Esophagus muscularis mucosa (tissue), 4 donors: ENCODE measurements around the gene DCLK3. TPM values are rescaled to one million over a fixed set of nuclear protein-coding genes. Genes with fewer than 3 reads are reported as not detected.

Source experiments
- DNase-seq: peaks from one replicate; pipeline ENCODE4 v3.0.0-alpha.2; 2017; ENCODE audit errors: extremely low spot score
- H3K27ac ChIP-seq, 4 donors: fragments of 200-600 bp; sonication (generic); replicated peaks in 1 of 4; 1 replicate in 3 of 4; 2 replicates in 1 of 4; pipeline ENCODE4 v1.5.1; 2016 to 2019; ENCODE audit warnings: mild to moderate bottlenecking in 1 of 4
- H3K27me3 ChIP-seq, 4 donors: fragments of 200-600 bp; sonication (generic); one replicate each; pipeline versions ENCODE4 v1.5.1 to v1.6.0; 2016 to 2019
- H3K36me3 ChIP-seq, 4 donors: fragments of 200-600 bp; sonication (generic); one replicate each; pipeline ENCODE4 v1.5.1; 2016 to 2019
- H3K4me1 ChIP-seq, 4 donors: fragments of 200-600 bp; sonication (generic); one replicate each; pipeline ENCODE4 v1.5.1; 2016 to 2019
- H3K4me3 ChIP-seq, 4 donors: fragments of 200-600 bp; sonication (generic); 1 replicate in 2 of 4; 2 replicates in 2 of 4; pipeline ENCODE4 v1.5.1; 2016 to 2019; ENCODE audit warnings: mild to moderate bottlenecking in 4 of 4, moderate library complexity in 1 of 4
- H3K9me3 ChIP-seq, 4 donors: fragments of 200-600 bp; sonication (generic); 1 replicate in 3 of 4; 2 replicates in 1 of 4; pipeline ENCODE4 v1.5.1; 2016 to 2019
- CTCF ChIP-seq, 3 experiments: fragments of 200-600 bp in 2 of 3; fragments of 450-650 bp in 1 of 3; sonication (generic) in 2 of 3; IDR thresholded peaks; one replicate each; pipeline ENCODE4 v1.5.1; 2017 to 2019; ENCODE audit warnings: antibody characterized with exemption in 3 of 3, mild to moderate bottlenecking in 2 of 3, moderate library complexity in 1 of 3
- EP300 ChIP-seq: sonication (generic); formaldehyde crosslinking; IDR thresholded peaks from one replicate; pipeline ENCODE4 v1.6.1; 2017; ENCODE audit warnings: antibody characterized with exemption
- POLR2A ChIP-seq: fragments of 450-650 bp; IDR thresholded peaks from one replicate; pipeline ENCODE4 v1.6.1; 2017; ENCODE audit warnings: antibody characterized with exemption, moderate library complexity, mild to moderate bottlenecking, low read depth
- POLR2AphosphoS5 ChIP-seq, 2 donors: sonication (generic); formaldehyde crosslinking; IDR thresholded peaks; one replicate each; pipeline ENCODE4 v1.6.1; 2017; ENCODE audit warnings: antibody characterized with exemption in 2 of 2
- WGBS: methylation state at CpG from one replicate; pipeline ENCODE4 v1.1.5; 2018; 5-methylcytosine and 5-hydroxymethylcytosine counted together
- intact Hi-C: fragments of 100-400 bp; cut with DNase I; formaldehyde crosslinking; loops from one replicate; pipeline ENCODE4 v1.15.1; 2023
- total RNA-seq, 4 donors: library from RNA; depleted of rRNA; stranded (reverse); fragments of >200 nt; gene quantifications; one replicate each; pipeline versions ENCODE4 v1.1.0 to v1.2.1, GENCODE V29; 2016

Gene DCLK3
- total RNA-seq, 4 donors from 2014 or later, result under 0.01 to 0.33 (median 0.21) TPM

DNA sequence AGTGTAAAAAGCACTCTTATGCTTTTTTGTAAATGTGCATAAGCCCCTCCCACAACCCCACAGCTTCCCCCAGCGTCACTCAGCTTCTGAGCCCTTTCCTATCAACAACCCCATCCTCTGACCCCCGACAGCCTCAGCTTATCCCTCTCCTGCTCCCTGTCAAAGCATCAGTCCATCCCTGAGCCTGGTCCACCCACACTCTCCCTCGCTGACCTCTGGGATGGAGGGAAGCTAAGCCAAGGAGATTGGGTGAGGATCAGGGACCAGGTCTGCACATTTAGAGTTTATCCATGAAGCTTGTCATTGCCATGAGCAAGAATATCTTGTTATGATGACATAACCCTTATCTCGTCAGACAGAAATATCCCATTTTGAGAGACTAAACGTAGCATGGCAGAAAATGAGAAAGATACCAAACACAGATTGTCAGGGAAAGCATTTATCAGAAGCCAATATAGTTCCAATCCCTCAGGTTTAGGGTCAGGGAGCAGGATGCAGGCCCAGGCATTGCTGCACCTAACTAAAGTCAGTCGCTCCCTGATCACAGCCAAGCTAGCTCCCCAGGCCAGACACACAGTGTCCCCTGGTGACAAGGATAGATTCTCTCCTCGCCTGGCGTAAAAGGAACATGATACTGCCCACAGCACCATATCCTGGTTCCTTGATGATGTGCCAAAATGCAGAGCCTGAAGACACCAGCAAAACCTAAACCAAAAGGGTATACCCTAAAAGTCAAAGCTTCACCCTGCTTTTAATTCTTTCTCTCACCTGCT is 66.9 kb downstream of the DCLK3 start:
- Histone ChIP-seq H3K4me3 (no peak overlapping the region), H3K4me1 (no peaks in the 10 kb centered on the region), H3K27me3 (peaks cover 0 to 3% (median 0%) of the 10 kb centered on the region in 4 donors), H3K27ac (no peak overlapping the region), H3K9me3 (peaks cover 0 to 3% (median 0%) of the 10 kb centered on the region in 4 donors), H3K36me3 (no peaks in the 10 kb centered on the region)
- WGBS, result 86% methylated on average over 8 of the region's 8 CpGs
- intact Hi-C loops, result no loop called here
- TF ChIP-seq EP300 (no peak), POLR2AphosphoS5 (IDR thresholded peaks at IDR 0.05) (no peak), POLR2A (no peak), CTCF (IDR thresholded peaks at IDR 0.05) (no peak)
- DNase-seq, result peak; percentile 89

DNA sequence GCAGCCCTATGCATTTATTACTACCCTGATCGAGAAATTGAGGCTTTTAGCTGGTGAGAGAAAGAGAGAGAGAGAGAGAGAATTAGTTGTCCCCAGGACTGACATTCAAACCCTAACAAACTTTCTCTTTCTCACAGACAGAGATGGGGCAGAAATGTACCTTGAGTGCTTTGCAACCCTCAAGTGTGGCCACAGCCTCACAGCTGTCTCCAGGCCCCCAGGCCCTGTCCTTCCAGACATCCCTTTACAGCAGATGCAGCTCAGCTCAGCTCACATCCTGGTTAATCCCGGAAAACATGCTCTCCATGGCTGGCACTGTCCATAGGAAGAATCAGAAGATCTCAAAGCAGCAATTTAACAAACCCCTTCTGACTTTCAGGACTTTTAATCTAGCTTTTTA is 67.6 kb downstream of the DCLK3 start:
- Histone ChIP-seq H3K36me3 (no peaks in the 10 kb centered on the region), H3K27me3 (peaks cover 0 to under 1% (median 0%) of the 10 kb centered on the region in 4 donors), H3K27ac (no peak overlapping the region), H3K4me1 (no peaks in the 10 kb centered on the region), H3K9me3 (peaks cover 0 to 3% (median 0%) of the 10 kb centered on the region in 4 donors), H3K4me3 (no peak overlapping the region)
- peak; percentile 64 for DNase-seq
- intact Hi-C loops, result no loop called here
- 83% methylated on average over 2 of the region's 2 CpGs for WGBS
- TF ChIP-seq CTCF (IDR thresholded peaks at IDR 0.05) (no peak), EP300 (no peak)

DNA sequence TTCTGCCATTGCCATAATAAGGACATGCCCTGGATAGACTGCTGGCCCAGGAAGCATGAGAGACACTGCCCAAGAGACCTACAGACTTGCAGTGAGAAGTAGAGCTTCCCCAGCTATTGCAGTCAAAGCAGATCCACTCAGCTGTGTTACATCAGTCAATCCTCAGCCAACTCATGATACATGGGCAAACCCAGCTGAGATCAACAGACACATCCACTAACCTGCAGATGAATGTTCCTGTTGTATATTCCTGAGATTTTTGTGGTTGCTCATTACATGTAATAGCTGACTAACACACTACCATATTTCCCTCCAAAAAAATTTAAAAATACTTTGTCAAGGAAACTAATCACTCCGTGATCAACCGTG is 68.6 kb downstream of the DCLK3 start:
- no peak overlapping the region for H3K27ac ChIP-seq
- DNase-seq, result no peak
- intact Hi-C loops, result no loop called here
- TF ChIP-seq CTCF (IDR thresholded peaks at IDR 0.05), result no peak
- TF ChIP-seq POLR2AphosphoS5 (IDR thresholded peaks at IDR 0.05), result no peak
- no peak for TF ChIP-seq EP300
- no peak for TF ChIP-seq POLR2A
- H3K4me1 ChIP-seq, result no peaks in the 10 kb centered on the region
- peaks cover 0 to 3% (median 0%) of the 10 kb centered on the region in 4 donors for H3K9me3 ChIP-seq
- no peaks in the 10 kb centered on the region for H3K27me3 ChIP-seq
- no peaks in the 10 kb centered on the region for H3K36me3 ChIP-seq
- 93% methylated on average over 2 of the region's 2 CpGs for WGBS
- no peak overlapping the region for H3K4me3 ChIP-seq

- H3K4me1 ChIP-seq, result no peaks in the 10 kb centered on the region
- no peak overlapping the region for H3K4me3 ChIP-seq
- H3K36me3 ChIP-seq, result no peaks in the 10 kb centered on the region
- intact Hi-C loops, result no loop called here
- TF ChIP-seq CTCF (IDR thresholded peaks at IDR 0.05) (no peak), EP300 (no peak), POLR2A (no peak), POLR2AphosphoS5 (IDR thresholded peaks at IDR 0.05) (no peak)
- peak; percentile 86 for DNase-seq
- no peaks in the 10 kb centered on the region for H3K27me3 ChIP-seq
- H3K27ac ChIP-seq, result no peak overlapping the region
- peaks cover 0 to 3% (median 0%) of the 10 kb centered on the region in 4 donors for H3K9me3 ChIP-seq
- 71% methylated on average over 3 of the region's 3 CpGs for WGBS
These were observed 69.1 kb downstream of the DCLK3 start for GRCh38 chr3:36695113-36695768.
